Measurements from ENCODE around the gene SOX14.

SOX14 gene

GRCh38 chr3:137762674-137763593 lies 1.2 kb upstream of the SOX14 start:
- H3K27me3 ChIP-seq (ENCODE audit: control insufficient read depth, insufficient read depth, low read length), result peaks cover 100% of the 10 kb centered on the region
- no peak overlapping the region for H3K9ac ChIP-seq (ENCODE audit: low read length)
- H3K36me3 ChIP-seq (ENCODE audit: control insufficient read depth, low read depth, low read length), result no peaks in the 10 kb centered on the region
- no peaks in the 10 kb centered on the region for H3K9me3 ChIP-seq (ENCODE audit: control insufficient read depth, low read depth, low read length)
- H3K27ac ChIP-seq (ENCODE audit: low read length), result no peak overlapping the region
- peaks cover 47% of the 10 kb centered on the region for H3K4me1 ChIP-seq (ENCODE audit: control insufficient read depth, low read depth, low read length)
- H3K4me3 ChIP-seq (ENCODE audit: low read length), result peak overlapping the region; percentile 51

- Histone ChIP-seq H3K27ac (ENCODE audit: low read length) (no peak overlapping the region), H3K36me3 (ENCODE audit: control insufficient read depth, low read depth, low read length) (no peaks in the 10 kb centered on the region), H3K27me3 (ENCODE audit: control insufficient read depth, insufficient read depth, low read length) (peaks cover 100% of the 10 kb centered on the region), H3K4me3 (ENCODE audit: low read length) (peak overlapping the region; percentile 51), H3K9me3 (ENCODE audit: control insufficient read depth, low read depth, low read length) (no peaks in the 10 kb centered on the region), H3K9ac (ENCODE audit: low read length) (no peak overlapping the region), H3K4me1 (ENCODE audit: control insufficient read depth, low read depth, low read length) (peaks cover 51% of the 10 kb centered on the region)
These were observed 549 bp upstream of the SOX14 start for GRCh38 chr3:137763594-137763938.

GRCh38 chr3:137764563-137765309 lies 621 bp downstream of the SOX14 start:
- peaks cover 100% of the 10 kb centered on the region for H3K27me3 ChIP-seq (ENCODE audit: control insufficient read depth, insufficient read depth, low read length)
- peaks cover 59% of the 10 kb centered on the region for H3K4me1 ChIP-seq (ENCODE audit: control insufficient read depth, low read depth, low read length)

GRCh38 chr3:137765310-137766033 lies 1.4 kb downstream of the SOX14 start:
- peak overlapping the region; percentile 51 for H3K4me3 ChIP-seq (ENCODE audit: low read length)
- H3K4me1 ChIP-seq (ENCODE audit: control insufficient read depth, low read depth, low read length), result peaks cover 66% of the 10 kb centered on the region
- no peaks in the 10 kb centered on the region for H3K36me3 ChIP-seq (ENCODE audit: control insufficient read depth, low read depth, low read length)
- H3K9me3 ChIP-seq (ENCODE audit: control insufficient read depth, low read depth, low read length), result no peaks in the 10 kb centered on the region
- no peak overlapping the region for H3K27ac ChIP-seq (ENCODE audit: low read length)
- no peak overlapping the region for H3K9ac ChIP-seq (ENCODE audit: low read length)
- H3K27me3 ChIP-seq (ENCODE audit: control insufficient read depth, insufficient read depth, low read length), result peaks cover 100% of the 10 kb centered on the region

More at GRCh38 chr3:137764563-137765309, 621 bp downstream of the SOX14 start:
- no peaks in the 10 kb centered on the region for H3K36me3 ChIP-seq (ENCODE audit: control insufficient read depth, low read depth, low read length)
- H3K27ac ChIP-seq (ENCODE audit: low read length), result no peak overlapping the region
- peak overlapping the region; percentile 51 for H3K4me3 ChIP-seq (ENCODE audit: low read length)
- H3K9me3 ChIP-seq (ENCODE audit: control insufficient read depth, low read depth, low read length), result no peaks in the 10 kb centered on the region
- no peak overlapping the region for H3K9ac ChIP-seq (ENCODE audit: low read length)

GRCh38 chr3:137766041-137766875 lies 2.1 kb downstream of the SOX14 start:
- Histone ChIP-seq H3K4me1 (ENCODE audit: control insufficient read depth, low read depth, low read length) (peaks cover 65% of the 10 kb centered on the region), H3K36me3 (ENCODE audit: control insufficient read depth, low read depth, low read length) (no peaks in the 10 kb centered on the region), H3K27ac (ENCODE audit: low read length) (no peak overlapping the region), H3K27me3 (ENCODE audit: control insufficient read depth, insufficient read depth, low read length) (peaks cover 100% of the 10 kb centered on the region), H3K4me3 (ENCODE audit: low read length) (peak overlapping the region; percentile 48), H3K9ac (ENCODE audit: low read length) (no peak overlapping the region), H3K9me3 (ENCODE audit: control insufficient read depth, low read depth, low read length) (no peaks in the 10 kb centered on the region)

GRCh38 chr3:137766876-137767537 lies 2.9 kb downstream of the SOX14 start:
- Histone ChIP-seq H3K36me3 (ENCODE audit: control insufficient read depth, low read depth, low read length) (no peaks in the 10 kb centered on the region), H3K4me3 (ENCODE audit: low read length) (peak overlapping the region; percentile 48), H3K9ac (ENCODE audit: low read length) (no peak overlapping the region), H3K27me3 (ENCODE audit: control insufficient read depth, insufficient read depth, low read length) (peaks cover 100% of the 10 kb centered on the region), H3K9me3 (ENCODE audit: control insufficient read depth, low read depth, low read length) (no peaks in the 10 kb centered on the region), H3K4me1 (ENCODE audit: control insufficient read depth, low read depth, low read length) (peaks cover 62% of the 10 kb centered on the region), H3K27ac (ENCODE audit: low read length) (no peak overlapping the region)

- no peak overlapping the region for H3K9ac ChIP-seq (ENCODE audit: low read length)
- H3K4me1 ChIP-seq (ENCODE audit: control insufficient read depth, low read depth, low read length), result peaks cover 65% of the 10 kb centered on the region
- no peaks in the 10 kb centered on the region for H3K9me3 ChIP-seq (ENCODE audit: control insufficient read depth, low read depth, low read length)
- no peak overlapping the region for H3K27ac ChIP-seq (ENCODE audit: low read length)
- H3K4me3 ChIP-seq (ENCODE audit: low read length), result peak overlapping the region; percentile 48
- no peaks in the 10 kb centered on the region for H3K36me3 ChIP-seq (ENCODE audit: control insufficient read depth, low read depth, low read length)
- peaks cover 100% of the 10 kb centered on the region for H3K27me3 ChIP-seq (ENCODE audit: control insufficient read depth, insufficient read depth, low read length)
These were observed 3.6 kb downstream of the SOX14 start for GRCh38 chr3:137767538-137768360.

- H3K27me3 ChIP-seq (ENCODE audit: control insufficient read depth, insufficient read depth, low read length), result peaks cover 100% of the 10 kb centered on the region
- no peaks in the 10 kb centered on the region for H3K9me3 ChIP-seq (ENCODE audit: control insufficient read depth, low read depth, low read length)
- H3K27ac ChIP-seq (ENCODE audit: low read length), result no peak overlapping the region
- no peaks in the 10 kb centered on the region for H3K36me3 ChIP-seq (ENCODE audit: control insufficient read depth, low read depth, low read length)
- peaks cover 58% of the 10 kb centered on the region for H3K4me1 ChIP-seq (ENCODE audit: control insufficient read depth, low read depth, low read length)
- H3K9ac ChIP-seq (ENCODE audit: low read length), result no peak overlapping the region
- peak overlapping the region; percentile 48 for H3K4me3 ChIP-seq (ENCODE audit: low read length)
These were observed 4.5 kb downstream of the SOX14 start for GRCh38 chr3:137768361-137769321.

- no peaks in the 10 kb centered on the region for H3K36me3 ChIP-seq (ENCODE audit: control insufficient read depth, low read depth, low read length)
- peaks cover 100% of the 10 kb centered on the region for H3K27me3 ChIP-seq (ENCODE audit: control insufficient read depth, insufficient read depth, low read length)
- H3K9ac ChIP-seq (ENCODE audit: low read length), result no peak overlapping the region
- H3K4me3 ChIP-seq (ENCODE audit: low read length), result peak overlapping the region; percentile 37
- peaks cover 56% of the 10 kb centered on the region for H3K4me1 ChIP-seq (ENCODE audit: control insufficient read depth, low read depth, low read length)
- H3K27ac ChIP-seq (ENCODE audit: low read length), result no peak overlapping the region
- no peaks in the 10 kb centered on the region for H3K9me3 ChIP-seq (ENCODE audit: control insufficient read depth, low read depth, low read length)
These were observed 5.4 kb downstream of the SOX14 start for GRCh38 chr3:137769322-137770065.

All from iPS-18a (cell line).